K562 (cell line): ENCODE results near the gene PLEKHH2.

Experiments
- ATF2 ChIP-seq: sonication (generic); formaldehyde crosslinking; IDR thresholded peaks from 2 replicates; pipeline ENCODE4 v1.8.1; 2022; ENCODE audit warnings: missing genetic modification reagents
- CHD2 ChIP-seq: IDR thresholded peaks from 2 replicates; pipeline ENCODE4 v1.6.1; 2011; ENCODE audit warnings: low read depth, low read length
- CTCF ChIP-seq, 3 experiments: IDR thresholded peaks in 2 of 3; conservative IDR thresholded peaks in 1 of 3; 2 replicates each; pipeline ENCODE4 v1.5.1; 2011 to 2012; ENCODE audit warnings: low read length in 3 of 3, mild to moderate bottlenecking in 3 of 3, control low read depth in 2 of 3, improper control_type of control experiment in 1 of 3, inconsistent platforms in 1 of 3, low read depth in 1 of 3, mixed read lengths in 1 of 3, moderate library complexity in 1 of 3; ENCODE audit not compliant: insufficient read depth in 2 of 3
- NFYB ChIP-seq: IDR thresholded peaks from 2 replicates; pipeline ENCODE4 v1.6.1; 2011; ENCODE audit warnings: mild to moderate bottlenecking, moderate library complexity; ENCODE audit not compliant: insufficient read length; ENCODE audit errors: extremely low read depth
- PCBP1 ChIP-seq: fragments of 200-400 bp; formaldehyde crosslinking; IDR thresholded peaks from 2 replicates; pipeline ENCODE4 v1.6.1; 2018; ENCODE audit warnings: mild to moderate bottlenecking, low read depth, low read length; ENCODE audit not compliant: poor library complexity, severe bottlenecking
- POLR2AphosphoS5 ChIP-seq: IDR thresholded peaks from 2 replicates; pipeline ENCODE4 v1.6.1; 2011; ENCODE audit warnings: mild to moderate bottlenecking, low read depth, low read length, moderate library complexity; ENCODE audit not compliant: control insufficient read depth, insufficient read depth
- POLR2G ChIP-seq: fragments of 200-400 bp; formaldehyde crosslinking; IDR thresholded peaks from 2 replicates; pipeline ENCODE4 v1.6.1; 2017; ENCODE audit warnings: low read depth, mild to moderate bottlenecking, antibody characterized with exemption, low read length, moderate library complexity
- RCOR1 ChIP-seq, 2 experiments: IDR thresholded peaks; 2 replicates each; pipeline ENCODE4 v1.6.1; 2012; ENCODE audit warnings: low read depth in 2 of 2, low read length in 2 of 2, borderline replicate concordance in 1 of 2, improper control_type of control experiment in 1 of 2
- SIN3A ChIP-seq, 2 experiments: fragments of 150-350 bp in 1 of 2; IDR thresholded peaks; 2 replicates each; pipeline ENCODE4 v1.6.1; 2011 to 2016; ENCODE audit warnings: borderline replicate concordance in 2 of 2, low read depth in 2 of 2, low read length in 2 of 2, mild to moderate bottlenecking in 2 of 2, moderate library complexity in 2 of 2; ENCODE audit not compliant: control insufficient read depth in 1 of 2
- TBP ChIP-seq: optimal IDR thresholded peaks from 2 replicates; pipeline ENCODE3; 2011; ENCODE audit warnings: low read depth, low read length, improper control_type of control experiment
- TGIF2 ChIP-seq: sonication (generic); formaldehyde crosslinking; IDR thresholded peaks from 2 replicates; pipeline ENCODE4 v1.8.1; 2022; ENCODE audit warnings: mild to moderate bottlenecking, missing genetic modification reagents, moderate library complexity
- THAP7 ChIP-seq: fragments of 250-450 bp; sonication (Bioruptor Pico); IDR thresholded peaks from 2 replicates; pipeline ENCODE4 v1.5.0; 2021
- ZBTB17 ChIP-seq: fragments of 450-650 bp; formaldehyde crosslinking; IDR thresholded peaks from 2 replicates; pipeline ENCODE4 v1.4.0; 2020; ENCODE audit warnings: mild to moderate bottlenecking

GRCh38 chr2:43758739-43759138 is 121.7 kb downstream of the PLEKHH2 start:
- no peak for TF ChIP-seq PCBP1
- no peak for TF ChIP-seq NFYB
- no peak for TF ChIP-seq CTCF (IDR thresholded peaks at IDR 0.05 in 2 of 3, conservative IDR thresholded peaks at IDR 0.05 in 1 of 3; ENCODE audit: insufficient read depth in 2 of 3, low read depth in 1 of 3, low read length in 3 of 3)
- TF ChIP-seq POLR2G, result no peak
- no peak for TF ChIP-seq SIN3A (IDR thresholded peaks at IDR 0.05; ENCODE audit: borderline replicate concordance in 2 of 2, control insufficient read depth in 1 of 2, low read depth in 2 of 2, low read length in 2 of 2)
- no peak for TF ChIP-seq ZBTB17 (CRISPR knock-in tag)
- TF ChIP-seq ATF2 (CRISPR knock-in tag), result no peak
- no peak for TF ChIP-seq CHD2
- TF ChIP-seq TGIF2, result no peak
- TF ChIP-seq TBP, result no peak
- no peak for TF ChIP-seq THAP7 (CRISPR knock-in tag)
- no peak for TF ChIP-seq RCOR1 (IDR thresholded peaks at IDR 0.05; ENCODE audit: borderline replicate concordance in 1 of 2, low read depth in 2 of 2, low read length in 2 of 2)
- TF ChIP-seq POLR2AphosphoS5, result no peak
